ENCODE data around the gene ADAT2.

GRCh38 chr6:143450453-143451371 lies at the start of gene ADAT2, which contains the start of gene PEX3:
- TF ChIP-seq CTCF (IDR thresholded peaks at IDR 0.05 in 2 of 3, conservative IDR thresholded peaks at IDR 0.05 in 1 of 3; ENCODE audit: borderline replicate concordance in 1 of 3, insufficient read depth in 1 of 3, low read depth in 2 of 3, low read length in 2 of 3) = no peak
- peak; percentile 53; the same call in 1 of the 2 replicates for TF ChIP-seq FOSL1 (IDR thresholded peaks at IDR 0.05; ENCODE audit: low read depth)
- peak; percentile 52 for TF ChIP-seq POLR2A (IDR thresholded peaks at IDR 0.05; ENCODE audit: borderline replicate concordance, extremely low read depth, insufficient read depth, insufficient read length)
- peak; percentile 86 for TF ChIP-seq TCF7L2 (IDR thresholded peaks at IDR 0.05; ENCODE audit: borderline replicate concordance, extremely low read depth, insufficient read depth, insufficient read length)
- TF ChIP-seq CBX3 (IDR thresholded peaks at IDR 0.05; ENCODE audit: low read depth) = peak; percentile 100
- TF ChIP-seq EZH2phosphoT487 (IDR thresholded peaks at IDR 0.05; ENCODE audit: borderline replicate concordance) = no peak
- TF ChIP-seq REST (IDR thresholded peaks at IDR 0.05; ENCODE audit: low read depth) = no peak
- peak; percentile 94 for TF ChIP-seq SP1 (IDR thresholded peaks at IDR 0.05; ENCODE audit: low read depth)

Data from HCT116 (cell line).